Loucy (cell line): Measurements from ENCODE around the gene ADAM23.

Source experiments
- H2AFZ ChIP-seq: fragments of 200-600 bp; sonication (generic); 2 replicates; pipeline ENCODE4 v1.6.0; 2016; ENCODE audit warnings: antibody characterized with exemption, mild to moderate bottlenecking, low read length, moderate library complexity
- H3F3A ChIP-seq: fragments of 200-600 bp; 2 replicates; pipeline ENCODE4 v1.6.0; 2016; ENCODE audit warnings: antibody characterized with exemption, low read depth, mild to moderate bottlenecking
- H3K27me3 ChIP-seq: fragments of 200-600 bp; sonication (generic); 2 replicates; pipeline ENCODE4 v1.6.1; 2014; ENCODE audit warnings: low read length, mild to moderate bottlenecking; ENCODE audit not compliant: insufficient read depth, poor library complexity, severe bottlenecking
- H3K36me3 ChIP-seq: fragments of 200-600 bp; sonication (generic); 2 replicates; pipeline ENCODE4 v1.6.1; 2016; ENCODE audit warnings: low read length; ENCODE audit not compliant: insufficient read depth
- H3K4me1 ChIP-seq: fragments of 200-600 bp; sonication (generic); 2 replicates; pipeline ENCODE4 v1.5.1; 2014; ENCODE audit warnings: low read length, mild to moderate bottlenecking; ENCODE audit not compliant: insufficient read depth, poor library complexity, severe bottlenecking
- H3K4me2 ChIP-seq: fragments of 200-600 bp; sonication (generic); 2 replicates; pipeline ENCODE4 v1.6.0; 2014; ENCODE audit warnings: antibody characterized with exemption, low read length, low read depth, mild to moderate bottlenecking; ENCODE audit not compliant: poor library complexity, severe bottlenecking
- H3K4me3 ChIP-seq: fragments of 200-600 bp; sonication (generic); 2 replicates; pipeline ENCODE4 v1.5.1; 2014; ENCODE audit warnings: low read length, mild to moderate bottlenecking, mixed read lengths; ENCODE audit not compliant: poor library complexity, severe bottlenecking
- H3K79me2 ChIP-seq: fragments of 200-600 bp; sonication (generic); 2 replicates; pipeline ENCODE4 v1.6.1; 2014; ENCODE audit warnings: low read length; ENCODE audit not compliant: insufficient read depth
- H3K9ac ChIP-seq: fragments of 200-600 bp; sonication (generic); 2 replicates; pipeline ENCODE4 v1.6.0; 2014; ENCODE audit warnings: mild to moderate bottlenecking, low read depth, low read length, moderate library complexity; ENCODE audit not compliant: poor library complexity, severe bottlenecking
- H3K9me2 ChIP-seq: fragments of 200-600 bp; sonication (generic); replicated peaks from 2 replicates; pipeline ENCODE4 v1.6.1; 2016; ENCODE audit warnings: low read depth, low read length, mixed read lengths
- H3K9me3 ChIP-seq: fragments of 200-600 bp; sonication (generic); 2 replicates; pipeline ENCODE4 v1.6.1; 2014; ENCODE audit warnings: mild to moderate bottlenecking, antibody characterized with exemption, low read length, low read depth; ENCODE audit not compliant: insufficient read depth
- H4K20me1 ChIP-seq: fragments of 200-600 bp; sonication (generic); 2 replicates; pipeline ENCODE4 v1.6.0; 2014; ENCODE audit warnings: antibody characterized with exemption, low read length, mild to moderate bottlenecking; ENCODE audit not compliant: insufficient read depth, poor library complexity, severe bottlenecking
- EZH2phosphoT487 ChIP-seq: fragments of 200-600 bp; IDR thresholded peaks from 2 replicates; pipeline ENCODE4 v1.6.1; 2018; ENCODE audit warnings: antibody characterized with exemption, mild to moderate bottlenecking, moderate library complexity, borderline replicate concordance
- TF ChIP-seq, protein P1 (sequence below): fragments of 200-600 bp; sonication (generic); conservative IDR thresholded peaks from 2 replicates; pipeline ENCODE4 v1.5.1; 2014; ENCODE audit warnings: mild to moderate bottlenecking, antibody characterized with exemption, low read length

The ADAM23 gene

GRCh38 chr2:206527153-206527552, 83.8 kb downstream of the ADAM23 start:
- Histone ChIP-seq H3K4me1 (peaks cover 15% of the 10 kb centered on the region), H3K36me3 (no peaks in the 10 kb centered on the region), H3F3A (no peaks in the 10 kb centered on the region), H3K9me3 (no peaks in the 10 kb centered on the region), H2AFZ (0 out of 2 replicates have a peak overlapping the region, but pooled peaks have one; percentile 51), H4K20me1 (no peaks in the 10 kb centered on the region), H3K27me3 (no peaks in the 10 kb centered on the region), H3K4me3 (no peak overlapping the region), H3K9me2 (no peaks in the 10 kb centered on the region), H3K4me2 (no peak overlapping the region), H3K79me2 (no peaks in the 10 kb centered on the region), H3K9ac (no peak overlapping the region)
- TF ChIP-seq, protein P1, sequence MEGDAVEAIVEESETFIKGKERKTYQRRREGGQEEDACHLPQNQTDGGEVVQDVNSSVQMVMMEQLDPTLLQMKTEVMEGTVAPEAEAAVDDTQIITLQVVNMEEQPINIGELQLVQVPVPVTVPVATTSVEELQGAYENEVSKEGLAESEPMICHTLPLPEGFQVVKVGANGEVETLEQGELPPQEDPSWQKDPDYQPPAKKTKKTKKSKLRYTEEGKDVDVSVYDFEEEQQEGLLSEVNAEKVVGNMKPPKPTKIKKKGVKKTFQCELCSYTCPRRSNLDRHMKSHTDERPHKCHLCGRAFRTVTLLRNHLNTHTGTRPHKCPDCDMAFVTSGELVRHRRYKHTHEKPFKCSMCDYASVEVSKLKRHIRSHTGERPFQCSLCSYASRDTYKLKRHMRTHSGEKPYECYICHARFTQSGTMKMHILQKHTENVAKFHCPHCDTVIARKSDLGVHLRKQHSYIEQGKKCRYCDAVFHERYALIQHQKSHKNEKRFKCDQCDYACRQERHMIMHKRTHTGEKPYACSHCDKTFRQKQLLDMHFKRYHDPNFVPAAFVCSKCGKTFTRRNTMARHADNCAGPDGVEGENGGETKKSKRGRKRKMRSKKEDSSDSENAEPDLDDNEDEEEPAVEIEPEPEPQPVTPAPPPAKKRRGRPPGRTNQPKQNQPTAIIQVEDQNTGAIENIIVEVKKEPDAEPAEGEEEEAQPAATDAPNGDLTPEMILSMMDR = no peak
- TF ChIP-seq EZH2phosphoT487 = no peak

DNA sequence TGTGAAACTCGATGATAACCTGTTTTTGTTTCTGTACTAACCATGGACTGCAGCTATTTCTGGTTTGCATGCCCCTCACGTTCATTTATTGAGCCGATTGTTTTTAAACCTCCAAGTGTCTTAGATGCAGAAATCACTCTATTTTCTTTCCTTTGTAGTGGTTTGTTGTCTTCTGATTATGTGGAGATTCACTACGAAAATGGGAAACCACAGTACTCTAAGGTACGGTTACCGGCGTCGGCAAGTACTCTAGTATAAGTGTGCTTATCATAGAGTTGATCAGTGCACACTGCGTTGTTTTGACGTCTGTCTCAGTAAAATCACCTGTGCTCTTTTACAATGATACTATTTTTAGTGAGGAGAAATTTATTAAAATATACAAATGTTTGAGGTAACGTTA, 87.4 kb downstream of the ADAM23 start:
- Histone ChIP-seq H3K9me2 (no peaks in the 10 kb centered on the region), H4K20me1 (no peaks in the 10 kb centered on the region), H2AFZ (0 out of 2 replicates have a peak overlapping the region, but pooled peaks have one; percentile 30), H3K79me2 (no peaks in the 10 kb centered on the region), H3F3A (no peaks in the 10 kb centered on the region), H3K36me3 (no peaks in the 10 kb centered on the region), H3K4me3 (no peak overlapping the region), H3K9ac (no peak overlapping the region), H3K9me3 (no peaks in the 10 kb centered on the region), H3K4me1 (peaks cover 5% of the 10 kb centered on the region), H3K27me3 (no peaks in the 10 kb centered on the region), H3K4me2 (peak overlapping the region; percentile 3)
- TF ChIP-seq, protein P1 = no peak
- TF ChIP-seq EZH2phosphoT487 = no peak

- TF ChIP-seq, protein P1 = no peak
- TF ChIP-seq EZH2phosphoT487 = no peak
- no peaks in the 10 kb centered on the region for H4K20me1 ChIP-seq
- no peak overlapping the region for H2AFZ ChIP-seq
- H3K79me2 ChIP-seq = no peaks in the 10 kb centered on the region
- no peak overlapping the region for H3K9ac ChIP-seq
- no peaks in the 10 kb centered on the region for H3F3A ChIP-seq
- H3K9me3 ChIP-seq = no peaks in the 10 kb centered on the region
- H3K9me2 ChIP-seq = no peaks in the 10 kb centered on the region
- no peak overlapping the region for H3K4me3 ChIP-seq
- H3K36me3 ChIP-seq = no peaks in the 10 kb centered on the region
- peaks cover under 1% of the 10 kb centered on the region for H3K4me1 ChIP-seq
- H3K27me3 ChIP-seq = no peaks in the 10 kb centered on the region
- H3K4me2 ChIP-seq = no peak overlapping the region
Observed at GRCh38 chr2:206531996-206532543, 88.7 kb downstream of the ADAM23 start.
